WTC11 (cell line): Measurements from ENCODE around the gene ZC3H12D. TPM values are rescaled to one million over a fixed set of nuclear protein-coding genes. Genes with fewer than 3 reads are reported as not detected.

Experiments
- ATAC-seq: fragments of 200-7000 bp; cut with Tn5 transposase; 2 replicates; pipeline ENCODE4 v1.10.0; 2021; ENCODE audit warnings: mild to moderate bottlenecking, moderate library complexity
- CTCF ChIA-PET: fragments of 300-600 bp; sonication (Branson Sonifier 250); formaldehyde crosslinking; loops from one replicate; lab custom pipeline; 2021; ENCODE audit warnings: antibody characterized with exemption; lab: Charles Lee
- POLR2A ChIA-PET: fragments of 350-600 bp; sonication (Branson Sonifier 250); formaldehyde crosslinking; loops from one replicate; lab custom pipeline; 2021; ENCODE audit warnings: antibody characterized with exemption; lab: Charles Lee
- DNase-seq: peaks from one replicate; pipeline ENCODE4 v3.0.0; 2021; ENCODE audit warnings: low spot score
- H3K27ac Mint-ChIP-seq: 2 replicates; pipeline ENCODE4 v1.8.0; 2021; ENCODE audit warnings: mixed read lengths
- H3K27me3 Mint-ChIP-seq: 2 replicates; pipeline ENCODE4 v1.8.0; 2021; ENCODE audit warnings: low read depth, mild to moderate bottlenecking, moderate library complexity, mixed read lengths
- H3K36me3 Mint-ChIP-seq: 2 replicates; pipeline ENCODE4 v1.8.0; 2021; ENCODE audit warnings: mixed read lengths
- H3K4me1 Mint-ChIP-seq: 2 replicates; pipeline ENCODE4 v1.8.0; 2022; ENCODE audit warnings: mixed read lengths
- H3K4me3 Mint-ChIP-seq: 2 replicates; pipeline ENCODE4 v1.8.0; 2021; ENCODE audit warnings: mild to moderate bottlenecking, moderate library complexity, mixed read lengths
- H3K9me3 Mint-ChIP-seq: 2 replicates; pipeline ENCODE4 v1.8.0; 2021; ENCODE audit warnings: mixed read lengths
- ARID4B ChIP-seq: sonication (generic); formaldehyde crosslinking; IDR thresholded peaks from 2 replicates; pipeline ENCODE4 v1.8.0; 2023; ENCODE audit warnings: missing genetic modification reagents, mild to moderate bottlenecking, borderline replicate concordance
- FOXP1 ChIP-seq: sonication (generic); formaldehyde crosslinking; IDR thresholded peaks from 2 replicates; pipeline ENCODE4 v1.8.0; 2022; ENCODE audit warnings: missing genetic modification reagents, mild to moderate bottlenecking, moderate library complexity, borderline replicate concordance
- GRHL2 ChIP-seq: fragments of 250-450 bp; sonication (Bioruptor Pico); IDR thresholded peaks from 2 replicates; pipeline ENCODE4 v1.8.0; 2022; ENCODE audit warnings: mild to moderate bottlenecking, moderate library complexity; ENCODE audit not compliant: insufficient replicate concordance, severe bottlenecking
- HMGA2 ChIP-seq: fragments of 250-450 bp; sonication (Bioruptor Pico); IDR thresholded peaks from 2 replicates; pipeline ENCODE4 v1.4.0; 2021; ENCODE audit warnings: mild to moderate bottlenecking, moderate library complexity
- JUN ChIP-seq: sonication (generic); formaldehyde crosslinking; IDR thresholded peaks from 2 replicates; pipeline ENCODE4 v1.8.0; 2023; ENCODE audit warnings: mild to moderate bottlenecking, missing genetic modification reagents
- MXD4 ChIP-seq: fragments of 250-450 bp; sonication (Bioruptor Pico); IDR thresholded peaks from 2 replicates; pipeline ENCODE4 v1.8.0; 2021; ENCODE audit warnings: mild to moderate bottlenecking, moderate library complexity, borderline replicate concordance
- NR2C2 ChIP-seq: sonication (generic); formaldehyde crosslinking; IDR thresholded peaks from 2 replicates; pipeline ENCODE4 v1.8.0; 2022; ENCODE audit warnings: mild to moderate bottlenecking, missing genetic modification reagents
- TCF7 ChIP-seq: sonication (generic); formaldehyde crosslinking; IDR thresholded peaks from 2 replicates; pipeline ENCODE4 v1.8.0; 2022; ENCODE audit warnings: mild to moderate bottlenecking, low read depth, missing genetic modification reagents, moderate library complexity
- TEAD1 ChIP-seq: sonication (generic); formaldehyde crosslinking; IDR thresholded peaks from 2 replicates; pipeline ENCODE4 v1.8.0; 2022; ENCODE audit warnings: mild to moderate bottlenecking, missing genetic modification reagents
- ZBTB21 ChIP-seq: sonication (generic); formaldehyde crosslinking; IDR thresholded peaks from 2 replicates; pipeline ENCODE4 v1.8.1; 2023; ENCODE audit warnings: mild to moderate bottlenecking, missing genetic modification reagents, borderline replicate concordance
- ZNF121 ChIP-seq: sonication (generic); formaldehyde crosslinking; IDR thresholded peaks from 2 replicates; pipeline ENCODE4 v1.8.0; 2023; ENCODE audit warnings: missing genetic modification reagents
- total RNA-seq: library from RNA; stranded (reverse); gene quantifications from 3 replicates; pipeline ENCODE4 v1.2.3, GENCODE V29; 2021
- TF ChIP-seq, protein P1 (sequence below): sonication (generic); formaldehyde crosslinking; IDR thresholded peaks from 2 replicates; pipeline ENCODE4 v1.8.1; 2023; ENCODE audit warnings: mild to moderate bottlenecking, missing genetic modification reagents, borderline replicate concordance
- TF ChIP-seq, protein P2 (sequence below): sonication (generic); formaldehyde crosslinking; IDR thresholded peaks from 2 replicates; pipeline ENCODE4 v1.8.0; 2022; ENCODE audit warnings: mild to moderate bottlenecking, missing genetic modification reagents
- TF ChIP-seq, protein P3 (sequence below): fragments of 250-450 bp; sonication (Bioruptor Pico); IDR thresholded peaks from 2 replicates; pipeline ENCODE4 v1.9.0; 2021; ENCODE audit warnings: mild to moderate bottlenecking
- TF ChIP-seq, protein P4 (sequence below): sonication (generic); formaldehyde crosslinking; IDR thresholded peaks from 2 replicates; pipeline ENCODE4 v1.8.1; 2022; ENCODE audit warnings: mild to moderate bottlenecking, moderate library complexity, missing genetic modification reagents

ZC3H12D gene
- total RNA-seq, 1 experiment from 2014 or later = 0.13 TPM

DNA sequence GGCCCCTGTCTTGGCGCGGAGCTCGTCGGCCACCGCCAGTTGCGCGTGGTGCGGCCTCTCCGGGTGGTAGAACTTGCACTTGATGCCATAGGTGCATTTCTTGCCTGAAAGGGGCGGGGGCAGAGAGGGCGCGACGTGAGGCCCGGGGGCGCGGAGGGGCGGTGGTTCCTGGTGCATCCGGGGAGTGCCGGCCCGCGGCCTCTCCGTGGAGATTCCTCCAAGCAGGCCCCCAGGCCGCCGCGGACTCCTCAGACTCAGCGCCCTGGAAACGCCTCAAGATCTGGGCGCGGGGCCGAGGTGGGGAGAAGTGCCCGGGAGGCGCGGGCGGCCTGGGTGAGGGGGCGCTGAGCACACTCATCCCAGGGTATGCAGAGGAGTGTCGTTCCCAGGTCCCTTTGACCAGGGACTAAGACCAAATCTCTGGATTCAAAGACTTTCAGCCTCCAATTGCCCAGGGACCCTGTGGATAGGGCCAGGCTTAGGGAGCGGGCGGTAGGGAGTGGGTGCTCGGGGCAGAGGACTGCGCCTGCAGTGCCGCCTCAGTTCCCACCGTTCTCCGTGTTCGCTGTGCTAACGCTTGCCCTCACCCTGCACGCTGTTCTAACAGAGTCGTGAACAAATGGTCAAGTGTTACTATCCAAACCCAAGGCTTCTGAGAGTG is 33.3 kb downstream of the ZC3H12D start (continued):
- TF ChIP-seq ARID4B (no peak), MXD4 (no peak), JUN (CRISPR knock-in tag) (no peak), TCF7 (CRISPR knock-in tag) (no peak), TEAD1 (no peak), FOXP1 (CRISPR knock-in tag) (no peak)
- TF ChIP-seq, protein P1, sequence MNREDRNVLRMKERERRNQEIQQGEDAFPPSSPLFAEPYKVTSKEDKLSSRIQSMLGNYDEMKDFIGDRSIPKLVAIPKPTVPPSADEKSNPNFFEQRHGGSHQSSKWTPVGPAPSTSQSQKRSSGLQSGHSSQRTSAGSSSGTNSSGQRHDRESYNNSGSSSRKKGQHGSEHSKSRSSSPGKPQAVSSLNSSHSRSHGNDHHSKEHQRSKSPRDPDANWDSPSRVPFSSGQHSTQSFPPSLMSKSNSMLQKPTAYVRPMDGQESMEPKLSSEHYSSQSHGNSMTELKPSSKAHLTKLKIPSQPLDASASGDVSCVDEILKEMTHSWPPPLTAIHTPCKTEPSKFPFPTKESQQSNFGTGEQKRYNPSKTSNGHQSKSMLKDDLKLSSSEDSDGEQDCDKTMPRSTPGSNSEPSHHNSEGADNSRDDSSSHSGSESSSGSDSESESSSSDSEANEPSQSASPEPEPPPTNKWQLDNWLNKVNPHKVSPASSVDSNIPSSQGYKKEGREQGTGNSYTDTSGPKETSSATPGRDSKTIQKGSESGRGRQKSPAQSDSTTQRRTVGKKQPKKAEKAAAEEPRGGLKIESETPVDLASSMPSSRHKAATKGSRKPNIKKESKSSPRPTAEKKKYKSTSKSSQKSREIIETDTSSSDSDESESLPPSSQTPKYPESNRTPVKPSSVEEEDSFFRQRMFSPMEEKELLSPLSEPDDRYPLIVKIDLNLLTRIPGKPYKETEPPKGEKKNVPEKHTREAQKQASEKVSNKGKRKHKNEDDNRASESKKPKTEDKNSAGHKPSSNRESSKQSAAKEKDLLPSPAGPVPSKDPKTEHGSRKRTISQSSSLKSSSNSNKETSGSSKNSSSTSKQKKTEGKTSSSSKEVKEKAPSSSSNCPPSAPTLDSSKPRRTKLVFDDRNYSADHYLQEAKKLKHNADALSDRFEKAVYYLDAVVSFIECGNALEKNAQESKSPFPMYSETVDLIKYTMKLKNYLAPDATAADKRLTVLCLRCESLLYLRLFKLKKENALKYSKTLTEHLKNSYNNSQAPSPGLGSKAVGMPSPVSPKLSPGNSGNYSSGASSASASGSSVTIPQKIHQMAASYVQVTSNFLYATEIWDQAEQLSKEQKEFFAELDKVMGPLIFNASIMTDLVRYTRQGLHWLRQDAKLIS (CRISPR knock-in tag) = no peak
- TF ChIP-seq, protein P2, sequence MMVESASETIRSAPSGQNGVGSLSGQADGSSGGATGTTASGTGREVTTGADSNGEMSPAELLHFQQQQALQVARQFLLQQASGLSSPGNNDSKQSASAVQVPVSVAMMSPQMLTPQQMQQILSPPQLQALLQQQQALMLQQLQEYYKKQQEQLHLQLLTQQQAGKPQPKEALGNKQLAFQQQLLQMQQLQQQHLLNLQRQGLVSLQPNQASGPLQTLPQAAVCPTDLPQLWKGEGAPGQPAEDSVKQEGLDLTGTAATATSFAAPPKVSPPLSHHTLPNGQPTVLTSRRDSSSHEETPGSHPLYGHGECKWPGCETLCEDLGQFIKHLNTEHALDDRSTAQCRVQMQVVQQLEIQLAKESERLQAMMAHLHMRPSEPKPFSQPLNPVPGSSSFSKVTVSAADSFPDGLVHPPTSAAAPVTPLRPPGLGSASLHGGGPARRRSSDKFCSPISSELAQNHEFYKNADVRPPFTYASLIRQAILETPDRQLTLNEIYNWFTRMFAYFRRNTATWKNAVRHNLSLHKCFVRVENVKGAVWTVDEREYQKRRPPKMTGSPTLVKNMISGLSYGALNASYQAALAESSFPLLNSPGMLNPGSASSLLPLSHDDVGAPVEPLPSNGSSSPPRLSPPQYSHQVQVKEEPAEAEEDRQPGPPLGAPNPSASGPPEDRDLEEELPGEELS (CRISPR knock-in tag) = no peak

- H3K27me3 Mint-ChIP-seq = peaks cover 47% of the 10 kb centered on the region
- DNase-seq (peak; percentile 54), ATAC-seq (peak; percentile 40)
- no peaks in the 10 kb centered on the region for H3K36me3 Mint-ChIP-seq
- H3K4me1 Mint-ChIP-seq = no peaks in the 10 kb centered on the region
- no peaks in the 10 kb centered on the region for H3K9me3 Mint-ChIP-seq
- CTCF ChIA-PET = interaction anchor here (1.2 to 2.0 kb wide), 2 partner anchors 19 to 261 kb away, joined by 3 to 9 read pairs; no protein-coding TSS in a partner anchor
- peak overlapping the region; percentile 65 for H3K4me3 Mint-ChIP-seq
- no peak overlapping the region for H3K27ac Mint-ChIP-seq
- POLR2A ChIA-PET = interaction anchor here (0.6 kb wide), 1 partner anchor 50 kb away, joined by 3 read pairs; no protein-coding TSS in a partner anchor
- TF ChIP-seq, protein P3, sequence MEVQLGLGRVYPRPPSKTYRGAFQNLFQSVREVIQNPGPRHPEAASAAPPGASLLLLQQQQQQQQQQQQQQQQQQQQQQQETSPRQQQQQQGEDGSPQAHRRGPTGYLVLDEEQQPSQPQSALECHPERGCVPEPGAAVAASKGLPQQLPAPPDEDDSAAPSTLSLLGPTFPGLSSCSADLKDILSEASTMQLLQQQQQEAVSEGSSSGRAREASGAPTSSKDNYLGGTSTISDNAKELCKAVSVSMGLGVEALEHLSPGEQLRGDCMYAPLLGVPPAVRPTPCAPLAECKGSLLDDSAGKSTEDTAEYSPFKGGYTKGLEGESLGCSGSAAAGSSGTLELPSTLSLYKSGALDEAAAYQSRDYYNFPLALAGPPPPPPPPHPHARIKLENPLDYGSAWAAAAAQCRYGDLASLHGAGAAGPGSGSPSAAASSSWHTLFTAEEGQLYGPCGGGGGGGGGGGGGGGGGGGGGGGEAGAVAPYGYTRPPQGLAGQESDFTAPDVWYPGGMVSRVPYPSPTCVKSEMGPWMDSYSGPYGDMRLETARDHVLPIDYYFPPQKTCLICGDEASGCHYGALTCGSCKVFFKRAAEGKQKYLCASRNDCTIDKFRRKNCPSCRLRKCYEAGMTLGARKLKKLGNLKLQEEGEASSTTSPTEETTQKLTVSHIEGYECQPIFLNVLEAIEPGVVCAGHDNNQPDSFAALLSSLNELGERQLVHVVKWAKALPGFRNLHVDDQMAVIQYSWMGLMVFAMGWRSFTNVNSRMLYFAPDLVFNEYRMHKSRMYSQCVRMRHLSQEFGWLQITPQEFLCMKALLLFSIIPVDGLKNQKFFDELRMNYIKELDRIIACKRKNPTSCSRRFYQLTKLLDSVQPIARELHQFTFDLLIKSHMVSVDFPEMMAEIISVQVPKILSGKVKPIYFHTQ (CRISPR knock-in tag) = no peak
- TF ChIP-seq ARID4B (0 out of 2 replicates have a peak, but pooled peaks have one; percentile 73), HMGA2 (CRISPR knock-in tag) (no peak), NR2C2 (CRISPR knock-in tag) (no peak), ZNF121 (no peak), GRHL2 (CRISPR knock-in tag) (no peak), ZBTB21 (CRISPR knock-in tag) (0 out of 2 replicates have a peak, but pooled peaks have one; percentile 51)
- TF ChIP-seq, protein P4, sequence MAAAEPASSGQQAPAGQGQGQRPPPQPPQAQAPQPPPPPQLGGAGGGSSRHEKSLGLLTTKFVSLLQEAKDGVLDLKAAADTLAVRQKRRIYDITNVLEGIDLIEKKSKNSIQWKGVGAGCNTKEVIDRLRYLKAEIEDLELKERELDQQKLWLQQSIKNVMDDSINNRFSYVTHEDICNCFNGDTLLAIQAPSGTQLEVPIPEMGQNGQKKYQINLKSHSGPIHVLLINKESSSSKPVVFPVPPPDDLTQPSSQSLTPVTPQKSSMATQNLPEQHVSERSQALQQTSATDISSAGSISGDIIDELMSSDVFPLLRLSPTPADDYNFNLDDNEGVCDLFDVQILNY = no peak
Measured at GRCh38 chr6:149450679-149451375, 34.0 kb downstream of the ZC3H12D start.
